Fibroblast of peridontal ligament (primary cell): ENCODE measurements around the gene DNER.

Experiments
- DNase-seq: peaks from one replicate; pipeline ENCODE4 v3.0.0-alpha.2; 2010; ENCODE audit errors: extremely low read depth

DNER gene

GRCh38 chr2:229492034-229492433, 222.3 kb downstream of the DNER start:
- no peak for DNase-seq

DNA sequence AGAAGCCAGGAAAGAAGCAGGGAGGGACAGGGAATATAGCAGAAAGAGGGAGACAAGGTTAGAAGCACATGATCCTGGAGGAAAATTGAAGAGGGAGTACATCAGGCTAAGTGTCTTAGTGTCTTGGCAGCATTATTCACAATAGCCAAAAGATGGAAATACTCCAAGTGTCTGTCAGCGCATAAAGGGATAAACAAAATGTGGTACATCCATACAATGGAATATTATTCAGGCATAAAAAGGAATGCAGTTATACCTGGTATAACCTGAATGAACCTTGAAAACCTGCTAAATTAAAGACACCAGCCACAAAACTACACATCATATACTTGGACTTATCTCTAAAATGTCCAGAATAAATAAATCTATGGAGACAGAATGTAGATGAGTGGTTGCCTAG, 224.2 kb downstream of the DNER start:
- DNase-seq, result no peak

DNA sequence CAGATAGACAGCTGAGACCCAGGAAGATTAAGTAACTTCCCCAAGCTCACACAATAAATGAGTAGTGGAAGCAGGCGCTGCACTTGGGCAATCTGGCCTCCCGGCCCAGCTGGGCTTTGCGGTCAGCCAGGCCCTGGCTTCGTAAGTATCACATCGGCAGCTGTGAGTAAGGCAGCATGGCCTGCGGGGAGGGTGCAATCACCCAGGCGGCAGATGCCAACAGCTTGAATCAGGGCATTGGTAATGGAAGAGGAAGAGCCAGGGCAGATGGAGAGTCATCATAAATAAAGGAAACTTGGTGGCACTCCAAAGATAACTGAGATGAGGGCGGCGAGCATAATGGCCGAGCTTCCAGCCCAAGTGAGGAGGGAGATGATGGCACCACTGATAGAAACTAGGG, 225.3 kb downstream of the DNER start:
- peak; percentile 5 for DNase-seq

DNA sequence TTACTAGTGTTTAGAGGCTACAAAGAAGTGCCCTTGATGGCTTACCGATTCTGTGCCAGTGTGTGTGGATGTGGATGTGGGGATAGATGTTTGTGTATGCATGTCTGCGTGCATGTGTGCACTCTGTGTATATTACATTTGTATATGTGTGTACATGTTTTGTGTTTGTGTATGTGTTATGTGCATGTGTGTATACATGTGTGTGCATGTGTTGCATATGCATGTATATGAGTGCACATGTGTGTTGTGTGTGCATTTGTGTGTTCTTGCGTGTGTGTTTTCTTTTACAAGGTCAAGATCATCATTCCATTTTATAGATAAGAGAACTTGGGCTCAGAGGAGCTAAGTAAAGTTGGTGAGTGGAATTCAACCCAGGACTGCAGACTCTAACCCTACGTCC, 226.1 kb downstream of the DNER start:
- DNase-seq, result no peak

DNA sequence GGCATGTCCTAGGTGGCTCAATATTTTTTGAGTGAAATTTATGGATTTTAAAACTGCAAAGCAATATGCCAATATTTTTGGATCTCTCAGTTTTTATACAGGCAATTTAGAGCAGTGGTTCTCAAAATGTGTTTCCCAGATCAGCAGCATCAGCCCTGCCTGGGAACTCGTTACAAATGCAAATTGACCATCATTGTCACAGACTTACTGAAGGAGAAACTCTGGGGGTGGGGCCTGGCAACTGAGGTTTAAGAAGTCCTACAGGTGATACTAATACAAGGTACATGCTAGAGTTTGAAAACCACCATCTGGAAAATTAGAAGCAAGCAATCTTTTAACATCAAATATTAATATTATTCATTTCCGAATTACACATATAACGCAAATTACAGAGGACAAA, 227.7 kb downstream of the DNER start:
- no peak for DNase-seq

DNA sequence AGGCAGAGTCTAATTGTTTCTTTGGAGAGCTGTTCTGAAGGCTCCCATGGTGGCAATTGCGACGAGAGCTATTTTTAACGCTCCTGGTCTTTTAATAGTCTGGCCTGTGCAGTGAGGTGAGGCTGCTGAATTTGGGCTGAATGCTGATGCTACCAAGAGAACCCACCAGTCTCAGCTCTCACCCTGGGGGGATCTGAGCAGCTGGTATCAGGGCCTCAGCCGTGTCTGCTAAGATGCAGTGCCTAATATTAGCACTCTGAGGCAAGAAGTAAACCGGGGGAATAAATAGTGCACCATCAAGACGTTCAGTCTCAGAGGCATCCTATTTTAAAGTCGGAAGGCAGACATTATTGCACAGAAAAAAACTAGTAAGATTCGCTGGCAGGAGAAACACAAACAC, 228.5 kb downstream of the DNER start:
- DNase-seq, result no peak

DNA sequence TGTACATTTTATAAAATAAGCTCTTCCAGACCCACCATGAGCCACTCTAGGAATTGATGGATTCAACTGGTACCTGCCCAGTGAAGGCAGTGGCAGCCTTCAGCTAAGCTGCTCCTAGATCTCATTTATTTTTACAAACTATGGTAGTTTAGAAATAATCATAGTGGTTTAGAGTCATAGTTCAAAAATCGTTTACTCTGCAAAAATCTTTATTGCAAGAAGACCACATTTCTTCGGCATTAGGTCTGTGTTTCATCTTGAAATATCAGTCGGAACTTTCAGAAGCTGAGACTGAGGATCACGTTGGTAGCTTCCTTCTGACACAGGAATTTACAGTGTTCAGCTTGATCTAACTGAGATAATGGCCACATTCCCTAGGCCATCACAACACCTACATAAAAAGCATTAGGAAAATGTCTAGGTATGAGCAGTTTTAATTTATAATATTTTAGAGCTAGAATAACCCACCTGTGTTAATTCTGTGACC, 237.0 kb downstream of the DNER start:
- no peak for DNase-seq

GRCh38 chr2:229475778-229476177, 238.6 kb downstream of the DNER start:
- no peak for DNase-seq

DNA sequence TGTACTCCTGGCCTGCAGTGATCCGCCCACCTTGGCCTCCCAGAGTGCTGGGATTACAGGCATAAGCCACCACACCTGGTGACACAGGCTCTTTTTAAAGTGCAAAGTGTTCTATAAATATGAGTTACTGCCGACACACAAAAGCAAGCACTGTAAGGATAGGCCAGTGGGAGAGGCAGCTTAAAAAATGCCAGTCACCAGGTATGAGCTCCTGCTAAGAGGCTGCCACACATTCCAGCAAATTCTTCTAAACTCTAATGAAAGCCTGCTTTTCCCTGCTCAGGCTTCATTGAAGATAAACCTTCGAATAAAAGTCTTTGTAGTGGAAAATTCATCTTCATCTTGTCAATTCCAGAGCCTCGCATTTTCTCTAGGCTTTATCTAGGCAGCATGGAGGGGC, 240.2 kb downstream of the DNER start:
- no peak for DNase-seq

GRCh38 chr2:229470781-229471180, 243.6 kb downstream of the DNER start:
- no peak for DNase-seq

DNA sequence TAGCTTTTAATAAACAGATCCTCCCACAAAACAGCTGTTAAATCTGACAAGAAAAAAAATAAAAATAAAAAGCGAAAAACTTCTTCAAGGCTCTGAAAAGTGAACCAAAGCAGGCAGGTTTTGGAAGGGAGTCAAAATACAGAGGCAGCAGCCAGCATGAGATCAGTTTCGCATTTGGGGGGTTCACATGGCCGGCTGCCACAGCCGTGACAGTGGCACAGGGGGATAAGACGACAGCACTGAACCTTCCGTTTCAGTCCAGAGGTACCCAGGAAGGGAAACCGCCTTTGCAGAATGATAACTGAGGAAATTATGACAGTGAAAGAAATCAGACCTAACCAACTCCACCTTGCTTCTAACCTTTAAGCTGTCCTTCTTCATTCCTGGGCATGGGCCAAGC, 246.6 kb downstream of the DNER start:
- DNase-seq, result no peak

DNA sequence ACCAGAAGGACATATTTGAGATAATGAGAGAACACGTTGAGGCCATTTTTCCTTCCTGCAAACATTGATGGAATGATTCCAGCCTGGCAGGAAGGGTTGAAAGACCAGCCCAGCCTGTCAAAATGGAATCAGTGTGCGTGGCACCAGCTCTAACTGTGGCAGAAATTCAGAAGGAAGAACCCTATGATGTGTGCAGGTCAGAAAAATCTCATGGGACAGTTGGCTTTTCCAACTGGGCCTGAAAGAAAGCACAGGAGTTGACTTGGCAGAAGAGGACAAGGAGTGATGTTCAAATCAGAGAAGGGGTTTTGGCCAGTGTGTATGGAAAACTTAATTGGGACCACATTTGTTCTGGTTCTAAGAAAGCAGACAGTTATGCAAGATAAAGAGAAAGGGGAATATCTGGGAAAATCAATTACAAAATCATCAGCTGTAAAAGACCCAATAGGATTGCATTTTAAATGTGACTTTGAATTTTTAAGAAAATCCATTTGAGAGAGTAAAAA, 250.5 kb downstream of the DNER start:
- DNase-seq, result peak; percentile 6

DNA sequence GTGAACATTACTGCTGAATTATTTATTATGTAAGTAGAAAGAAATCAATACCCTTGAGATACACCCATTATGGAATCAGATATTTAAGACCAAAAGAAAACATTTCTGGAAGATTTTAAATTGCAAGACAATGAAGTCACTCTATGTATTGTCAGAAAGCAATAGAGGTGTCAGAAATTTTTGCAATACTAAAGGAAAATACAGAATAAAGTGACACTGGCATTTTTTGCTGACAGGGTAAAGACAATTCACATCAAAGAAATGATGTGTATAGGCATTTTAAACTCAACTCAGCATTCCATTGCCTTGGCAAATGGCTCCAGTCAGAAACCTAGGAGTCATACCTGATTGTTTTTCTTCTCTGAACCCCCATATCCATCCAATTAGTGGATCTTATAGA, 252.2 kb downstream of the DNER start:
- no peak for DNase-seq

DNA sequence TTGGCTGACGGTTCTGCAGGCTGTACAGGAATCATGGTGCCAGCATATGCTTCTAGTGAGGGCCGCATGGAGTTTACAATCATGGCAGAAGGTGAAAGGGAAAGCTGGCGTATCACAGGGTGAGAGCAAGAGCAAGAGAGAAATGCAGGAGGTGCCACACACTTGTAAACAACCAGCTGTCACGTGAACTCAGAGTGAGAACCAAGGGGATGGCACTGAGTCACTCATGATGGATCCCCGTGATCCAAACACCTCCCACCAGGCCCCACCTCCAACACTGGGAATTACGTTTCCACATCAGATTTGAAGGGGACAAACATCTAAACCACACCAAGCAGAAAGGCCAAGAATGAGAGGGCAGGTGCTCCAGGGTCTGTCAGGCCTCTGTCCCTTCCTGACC, 258.3 kb downstream of the DNER start:
- no peak for DNase-seq

DNA sequence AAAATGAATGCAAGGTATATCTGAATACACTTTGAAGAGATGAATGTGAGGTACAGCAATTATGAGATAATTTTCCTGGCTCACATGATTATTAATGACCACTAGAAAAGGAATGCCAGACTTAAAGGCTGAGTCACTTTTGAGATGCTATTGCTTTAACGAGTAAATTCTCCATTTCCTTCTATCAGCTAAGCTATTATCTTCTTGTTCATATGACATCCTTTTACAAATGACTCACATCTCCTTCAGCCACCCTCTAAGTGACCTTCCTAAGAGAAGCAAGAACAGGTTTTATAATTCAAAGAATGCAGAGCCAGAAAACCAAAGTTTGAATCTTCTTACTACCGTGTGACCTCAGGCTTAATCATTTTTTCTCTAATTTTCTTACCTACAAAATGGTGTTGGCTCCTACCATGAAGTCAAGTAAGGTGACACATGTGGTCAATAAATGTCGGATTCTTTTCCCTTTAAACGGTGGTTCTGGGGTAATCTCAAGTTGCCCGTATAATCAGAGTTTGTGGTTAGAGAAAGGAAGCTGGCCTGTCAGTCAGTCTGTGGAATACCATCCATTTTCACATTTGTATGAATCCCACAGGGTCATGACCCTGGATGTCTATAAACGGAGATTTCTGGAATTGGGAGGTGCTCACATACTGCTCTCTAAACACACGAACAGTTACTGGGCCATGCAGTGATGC, 259.3 kb downstream of the DNER start:
- DNase-seq, result no peak

DNA sequence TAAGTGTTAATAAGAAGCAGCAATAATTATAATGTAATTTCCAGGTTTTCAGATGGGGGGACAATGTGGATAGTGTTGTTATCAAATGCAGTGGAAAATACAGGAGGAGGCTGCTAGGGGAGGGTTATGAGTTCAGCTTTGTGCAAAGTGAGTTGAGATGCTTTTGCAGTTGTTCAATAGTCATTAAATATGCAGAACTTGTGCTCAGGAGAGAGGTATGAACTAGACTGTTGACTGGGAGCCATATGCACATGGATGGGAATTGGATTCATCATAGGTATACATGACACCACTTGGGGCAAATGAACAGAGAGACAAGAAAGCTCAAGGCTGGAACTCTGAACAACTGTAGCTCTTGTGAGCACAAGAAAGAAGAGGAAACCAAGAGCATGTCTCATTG, 261.1 kb downstream of the DNER start:
- no peak for DNase-seq

DNA sequence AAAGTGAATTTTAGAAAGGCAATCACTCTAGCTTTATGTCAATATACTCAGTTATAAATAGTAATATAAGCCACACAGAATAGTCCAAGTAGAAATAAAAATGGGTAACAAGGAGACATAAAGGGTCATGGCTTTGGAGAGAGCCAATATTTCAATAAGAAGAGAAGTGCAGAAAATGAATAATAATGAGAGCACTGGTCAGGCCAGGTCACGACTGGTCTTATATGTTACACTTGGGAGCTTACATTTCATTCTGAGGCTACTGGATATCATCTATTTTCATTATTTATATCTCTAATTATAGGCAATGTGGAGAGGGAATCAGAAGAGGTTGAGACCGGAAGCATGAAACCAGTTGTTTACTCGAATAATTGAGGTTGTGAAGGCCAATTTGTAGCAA, 262.5 kb downstream of the DNER start:
- no peak for DNase-seq

DNA sequence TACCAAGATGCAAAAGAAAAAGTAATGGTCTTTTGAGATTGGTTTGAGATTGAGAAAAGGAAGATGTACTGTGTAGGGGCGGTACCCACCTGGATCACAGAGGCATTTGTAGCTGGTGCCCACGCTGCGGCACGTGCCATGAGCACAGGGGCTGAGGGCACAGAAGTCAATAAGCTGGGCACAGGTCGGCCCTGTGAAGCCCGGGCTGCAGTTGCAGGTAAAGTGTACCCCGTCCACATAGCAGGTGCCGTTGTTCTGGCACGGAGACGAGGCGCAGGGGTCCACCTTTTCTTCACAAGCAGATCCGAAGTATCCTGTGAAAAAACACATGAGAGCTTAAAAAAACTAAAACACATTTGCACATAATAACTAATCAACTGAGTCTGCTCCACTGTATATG, 267.1 kb downstream of the DNER start:
- DNase-seq, result no peak

DNA sequence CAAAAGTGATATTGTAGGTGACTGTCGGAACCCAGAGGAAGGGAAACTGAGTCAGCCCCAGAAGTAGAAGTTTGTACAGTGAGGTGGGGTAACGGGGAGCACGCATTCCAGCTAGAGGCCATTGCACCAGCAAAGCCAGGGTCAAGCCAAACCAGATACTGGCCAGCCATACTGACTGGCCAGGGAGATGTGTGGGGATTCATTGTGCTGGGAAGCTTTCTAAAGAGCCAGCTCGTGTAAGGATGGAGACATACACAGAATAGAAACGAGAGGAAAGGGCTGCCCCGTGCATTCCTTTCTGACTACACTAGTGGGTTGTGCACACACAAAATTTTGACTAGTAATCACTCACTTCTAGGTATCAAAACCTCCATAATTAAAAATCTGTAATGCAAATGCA, 268.0 kb downstream of the DNER start:
- no peak for DNase-seq

- DNase-seq, result peak; percentile 50
Measured at GRCh38 chr2:229445501-229446211, 268.7 kb downstream of the DNER start.

- DNase-seq, result peak; percentile 80
Measured at GRCh38 chr2:229445019-229445418, 269.3 kb downstream of the DNER start.

- DNase-seq, result no peak
Measured at GRCh38 chr2:229443546-229444268, 270.6 kb downstream of the DNER start.

- no peak for DNase-seq
Measured at GRCh38 chr2:229443141-229443540, 271.2 kb downstream of the DNER start.
